ENCODE data around the gene MVK. TPM values are rescaled to one million over a fixed set of nuclear protein-coding genes. Genes with fewer than 3 reads are reported as not detected.
A peak's percentile ranks its signal among the peaks of the same experiment; 100 is the strongest.

The MVK gene
- 3.9 TPM for total RNA-seq

DNA sequence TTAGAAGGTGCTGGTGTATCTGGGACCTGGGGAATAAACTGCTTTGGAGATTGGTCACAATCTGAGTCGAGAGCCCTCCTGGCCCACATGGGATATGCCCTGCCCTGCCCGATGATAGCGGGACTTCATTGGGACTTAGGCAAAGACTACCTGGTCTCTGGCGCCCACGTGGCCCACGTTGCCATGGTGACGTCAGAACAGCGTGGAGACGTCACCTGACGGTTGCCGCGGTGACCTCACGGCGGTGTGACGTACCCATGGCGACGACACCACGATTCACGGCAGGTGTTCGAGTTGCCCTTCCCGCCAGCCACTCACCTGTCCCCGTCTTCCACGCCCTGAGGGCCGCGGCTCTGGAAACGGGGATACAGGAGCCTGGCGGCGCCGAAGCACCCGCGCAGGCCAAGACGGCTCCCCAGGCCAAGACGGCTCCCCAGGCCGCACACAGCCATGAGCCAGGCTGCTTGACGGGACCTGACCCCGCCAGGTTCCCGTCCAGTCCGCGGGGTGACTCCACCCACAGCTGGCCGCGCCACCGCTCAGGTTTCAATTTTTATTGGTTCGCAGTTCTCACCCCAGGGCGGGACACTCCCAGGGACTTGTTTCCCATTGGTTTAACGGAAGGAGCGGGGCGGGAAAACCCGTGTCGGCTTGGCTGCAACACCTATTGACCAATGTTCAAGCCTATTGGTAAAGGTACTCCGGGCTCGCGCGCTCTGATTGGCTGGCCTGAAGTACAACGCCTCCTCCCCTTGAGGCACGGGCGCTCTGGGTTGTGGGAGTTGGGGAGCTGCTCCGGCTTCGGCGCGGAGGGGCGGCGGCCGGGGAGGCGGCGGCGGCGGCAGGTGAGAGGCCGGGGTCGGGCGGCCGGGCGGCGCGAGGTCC lies at the start of gene MVK, which contains the start of gene MMAB:
MVK (plus strand) TSS at position 766 of the 885 bp plus-strand sequence. CDS start 1,029 bp downstream, outside the sequence.
MMAB (minus strand) TSS at position 476 of the 885 bp plus-strand sequence; CDS start at position 452, 24 bp downstream.
- no peaks in the 10 kb centered on the region for H3K27me3 ChIP-seq (ENCODE audit: insufficient read depth, low read length)
- peaks cover 21% of the 10 kb centered on the region for H3K4me1 ChIP-seq (ENCODE audit: insufficient read depth, low read length)
- H3K9me3 ChIP-seq (ENCODE audit: low read depth, low read length): no peaks in the 10 kb centered on the region
- peak within 1 kb of the TSS; percentile 65 for H3K4me3 ChIP-seq (ENCODE audit: low read length)

DNA sequence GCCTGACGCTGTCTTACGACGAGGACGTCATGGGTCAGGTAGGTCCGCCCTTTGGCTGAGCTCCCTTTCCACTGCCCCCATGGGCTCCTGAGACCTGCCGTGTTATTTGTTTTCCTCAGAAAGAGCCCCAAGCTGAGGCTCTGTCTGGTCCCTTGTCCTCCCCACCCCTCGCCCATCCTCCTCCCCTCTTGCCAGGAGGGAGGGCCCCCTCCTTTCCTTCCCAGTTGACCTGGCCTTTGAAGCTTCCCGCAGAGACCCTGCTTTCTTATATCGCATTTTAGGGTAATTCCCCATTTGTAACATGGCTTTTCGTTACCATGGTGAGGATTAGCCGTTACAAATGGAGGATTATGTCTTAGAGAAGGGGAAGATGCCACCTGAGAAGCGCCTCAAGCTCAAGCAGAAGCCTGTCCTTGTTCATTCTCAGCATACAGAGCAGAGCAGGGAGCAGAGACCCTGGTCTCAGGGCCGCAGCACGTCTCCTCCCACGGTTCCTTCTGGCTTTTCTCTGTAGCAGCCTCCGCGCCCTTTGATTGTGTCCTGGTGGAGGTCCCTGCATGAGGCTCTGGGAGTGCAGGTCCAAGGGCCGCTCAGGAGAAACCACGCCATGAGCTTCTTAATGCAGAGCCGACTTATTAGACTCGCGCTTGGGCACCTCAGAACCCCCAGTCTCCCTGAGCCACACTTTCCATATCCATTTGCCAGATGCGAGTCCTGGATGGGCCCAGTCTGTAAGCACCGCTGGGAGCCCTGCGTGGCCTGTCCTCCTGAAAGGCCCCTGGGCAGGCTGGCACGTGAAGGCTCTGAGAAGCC lies 48.9 kb upstream of the MVK start:
- Histone ChIP-seq H3K4me3 (ENCODE audit: low read length) (no peak overlapping the region), H3K9me3 (ENCODE audit: low read depth, low read length) (no peaks in the 10 kb centered on the region), H3K27me3 (ENCODE audit: insufficient read depth, low read length) (no peaks in the 10 kb centered on the region), H3K4me1 (ENCODE audit: insufficient read depth, low read length) (no peaks in the 10 kb centered on the region)

DNA sequence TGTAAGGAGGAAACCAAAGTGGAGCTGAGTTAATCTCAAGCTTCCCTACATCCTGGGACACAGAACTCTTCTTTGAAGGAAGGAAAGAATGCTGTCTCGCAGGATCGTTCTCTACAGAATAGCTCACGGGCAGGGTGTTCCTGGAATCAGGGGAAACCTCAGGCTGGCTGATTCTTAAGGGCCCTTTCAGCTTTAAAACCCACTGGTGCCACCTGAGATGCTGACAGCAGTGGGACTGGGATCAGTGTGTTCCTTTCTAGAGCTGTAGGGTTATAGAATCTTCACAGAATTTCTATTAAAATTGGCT lies 48.4 kb upstream of the MVK start:
- no peaks in the 10 kb centered on the region for H3K4me1 ChIP-seq (ENCODE audit: insufficient read depth, low read length)
- H3K9me3 ChIP-seq (ENCODE audit: low read depth, low read length): no peaks in the 10 kb centered on the region
- no peaks in the 10 kb centered on the region for H3K27me3 ChIP-seq (ENCODE audit: insufficient read depth, low read length)
- H3K4me3 ChIP-seq (ENCODE audit: low read length): no peak overlapping the region

DNA sequence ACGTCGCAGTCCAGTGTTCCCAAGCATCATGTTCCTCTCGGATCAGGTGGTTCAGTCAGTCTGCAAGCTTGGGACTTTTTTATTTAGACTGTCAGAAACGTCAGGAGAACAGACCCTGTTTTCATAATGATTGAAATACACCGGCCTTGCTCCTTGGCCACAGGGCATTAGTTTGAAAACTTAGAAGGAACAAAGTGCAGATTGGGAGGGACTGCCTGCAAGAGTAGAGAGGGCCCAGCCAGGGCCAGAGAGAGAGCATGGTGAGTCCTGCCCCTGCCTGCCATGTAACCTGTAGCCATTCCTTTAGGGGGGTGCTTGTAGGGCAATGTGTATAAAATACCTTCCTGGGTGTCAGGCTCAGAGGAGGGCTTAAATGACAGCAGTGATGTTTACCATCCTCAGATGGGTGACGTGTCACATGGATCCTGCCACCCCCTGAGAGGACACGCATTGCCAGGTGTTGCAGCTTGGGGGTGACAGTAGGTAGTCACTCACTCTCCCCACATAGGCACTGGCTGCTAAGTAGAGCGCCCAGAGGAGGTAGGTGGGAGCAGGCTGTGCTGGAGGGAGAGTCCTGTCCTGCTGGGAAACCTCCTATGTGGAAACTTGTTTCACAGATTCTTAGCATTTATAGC lies 46.0 kb upstream of the MVK start:
- H3K4me3 ChIP-seq (ENCODE audit: low read length): no peak overlapping the region
- H3K4me1 ChIP-seq (ENCODE audit: insufficient read depth, low read length): no peaks in the 10 kb centered on the region
- H3K9me3 ChIP-seq (ENCODE audit: low read depth, low read length): no peaks in the 10 kb centered on the region
- no peaks in the 10 kb centered on the region for H3K27me3 ChIP-seq (ENCODE audit: insufficient read depth, low read length)

DNA sequence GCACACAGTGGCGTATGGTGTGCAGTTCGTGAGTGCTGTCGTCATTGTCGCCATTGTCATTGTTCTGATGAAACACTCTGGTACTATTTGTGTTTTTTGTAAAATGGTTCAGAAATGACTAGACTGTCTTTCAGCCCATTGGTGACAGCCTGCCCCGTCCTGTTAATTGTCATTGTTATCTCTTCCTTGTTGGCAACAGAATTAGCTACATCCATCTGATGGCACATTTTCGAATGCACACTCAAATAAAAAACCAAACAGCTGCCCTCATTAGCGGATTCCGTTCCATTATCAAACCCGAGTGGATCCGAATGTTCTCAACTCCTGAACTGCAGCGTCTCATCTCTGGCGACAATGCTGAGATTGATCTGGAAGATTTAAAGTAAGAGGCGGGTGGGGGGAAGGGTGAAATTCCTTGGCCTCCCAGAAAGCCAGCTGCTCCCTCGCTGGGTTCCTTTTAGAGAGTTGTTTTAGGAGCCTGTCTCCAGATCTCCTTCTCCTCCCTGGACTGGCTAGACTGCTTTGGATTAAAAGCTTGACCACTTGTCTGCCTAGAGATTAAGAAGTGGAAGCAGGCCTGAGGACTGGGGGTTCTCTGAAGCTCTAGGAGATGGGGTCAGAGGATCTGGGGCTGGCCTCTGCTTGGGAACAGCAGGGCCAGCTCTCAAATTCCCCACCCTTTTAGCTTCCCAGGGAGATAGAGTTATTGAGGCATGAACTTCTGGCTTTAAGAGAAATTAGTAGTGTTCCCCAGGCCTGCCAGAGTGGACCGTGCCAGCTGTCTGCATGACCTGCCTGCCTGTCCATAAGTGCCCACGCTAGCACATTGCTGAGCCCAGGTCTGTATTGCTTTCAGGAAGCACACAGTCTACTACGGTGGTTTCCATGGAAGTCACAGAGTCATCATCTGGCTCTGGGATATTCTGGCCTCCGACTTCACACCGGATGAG lies 43.6 kb upstream of the MVK start:
- H3K9me3 ChIP-seq (ENCODE audit: low read depth, low read length): no peaks in the 10 kb centered on the region
- H3K4me1 ChIP-seq (ENCODE audit: insufficient read depth, low read length): no peaks in the 10 kb centered on the region
- no peaks in the 10 kb centered on the region for H3K27me3 ChIP-seq (ENCODE audit: insufficient read depth, low read length)
- no peak overlapping the region for H3K4me3 ChIP-seq (ENCODE audit: low read length)

DNA sequence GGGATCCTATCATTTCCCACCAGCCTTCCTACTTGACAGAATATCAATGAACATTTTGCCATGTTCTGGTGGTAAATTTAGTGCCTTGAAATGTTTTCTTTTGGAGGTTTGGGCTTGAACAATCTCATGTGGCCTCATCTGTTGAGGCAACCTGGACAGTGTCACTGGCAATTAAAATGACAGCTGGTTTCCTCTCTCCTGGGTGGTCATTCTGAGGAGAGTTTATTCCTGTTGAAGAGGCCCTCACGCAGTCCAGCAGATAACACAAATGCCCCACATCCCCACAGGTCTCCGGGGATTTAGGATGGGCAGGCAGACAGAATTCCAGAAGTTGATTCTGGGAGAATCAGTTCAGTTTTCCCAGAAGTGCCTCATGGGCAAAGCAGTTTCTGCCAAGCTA lies 42.2 kb upstream of the MVK start:
- H3K27me3 ChIP-seq (ENCODE audit: insufficient read depth, low read length): no peaks in the 10 kb centered on the region
- no peak overlapping the region for H3K4me3 ChIP-seq (ENCODE audit: low read length)
- no peaks in the 10 kb centered on the region for H3K4me1 ChIP-seq (ENCODE audit: insufficient read depth, low read length)
- H3K9me3 ChIP-seq (ENCODE audit: low read depth, low read length): no peaks in the 10 kb centered on the region

DNA sequence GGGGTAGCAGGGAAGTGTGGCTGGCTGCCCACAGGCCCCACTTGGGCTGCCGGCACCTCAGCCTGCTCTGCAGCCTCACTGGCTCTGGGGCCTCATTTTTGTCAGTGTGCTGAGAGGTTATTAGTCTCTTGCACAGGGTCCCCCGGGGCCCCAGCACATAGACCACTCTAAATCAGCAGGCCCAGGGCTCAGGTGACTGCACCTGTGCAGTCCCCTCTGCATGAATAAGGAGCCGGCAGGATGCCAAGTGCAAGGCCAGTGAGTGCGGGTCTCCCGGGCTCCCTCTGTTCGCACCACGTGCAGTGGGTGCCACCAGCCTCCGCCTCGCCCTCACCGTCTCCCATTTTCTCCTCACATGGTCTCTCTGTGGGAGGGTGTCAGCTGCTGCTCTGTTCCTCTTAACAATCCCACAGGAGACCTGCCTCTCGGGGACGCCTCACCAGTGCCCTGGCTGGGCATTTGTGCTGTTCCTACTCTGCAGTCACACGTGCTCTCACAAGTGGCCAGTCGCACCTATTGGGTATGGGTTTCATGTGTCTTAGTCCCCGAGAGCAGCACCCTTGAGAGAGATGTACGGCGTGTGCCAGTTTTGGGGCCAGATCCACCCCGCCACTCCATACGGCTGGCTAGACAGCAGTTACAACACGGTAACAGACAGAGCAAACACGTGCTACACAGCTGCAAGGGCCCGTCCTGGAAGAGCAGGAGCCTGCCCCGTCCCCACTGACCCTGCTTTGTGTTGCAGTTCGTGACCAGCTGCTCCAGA lies 40.7 kb upstream of the MVK start:
- H3K9me3 ChIP-seq (ENCODE audit: low read depth, low read length): no peaks in the 10 kb centered on the region
- H3K4me3 ChIP-seq (ENCODE audit: low read length): no peak overlapping the region
- H3K27me3 ChIP-seq (ENCODE audit: insufficient read depth, low read length): no peaks in the 10 kb centered on the region
- H3K4me1 ChIP-seq (ENCODE audit: insufficient read depth, low read length): no peaks in the 10 kb centered on the region

DNA sequence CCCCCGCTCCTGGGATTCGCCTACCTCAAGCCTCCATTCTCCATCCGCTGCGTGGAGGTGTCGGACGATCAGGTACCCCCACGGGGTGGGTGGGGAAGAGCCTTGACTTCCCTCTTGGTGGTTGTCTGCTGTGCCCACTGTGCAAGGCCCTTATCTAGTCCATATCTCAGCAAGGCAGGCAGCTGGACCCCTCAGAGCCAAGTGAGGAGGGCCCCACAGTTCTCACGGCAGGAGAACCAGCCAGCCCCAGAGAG lies 40.2 kb upstream of the MVK start:
- H3K9me3 ChIP-seq (ENCODE audit: low read depth, low read length): no peaks in the 10 kb centered on the region
- no peaks in the 10 kb centered on the region for H3K27me3 ChIP-seq (ENCODE audit: insufficient read depth, low read length)
- H3K4me1 ChIP-seq (ENCODE audit: insufficient read depth, low read length): no peaks in the 10 kb centered on the region
- no peak overlapping the region for H3K4me3 ChIP-seq (ENCODE audit: low read length)

DNA sequence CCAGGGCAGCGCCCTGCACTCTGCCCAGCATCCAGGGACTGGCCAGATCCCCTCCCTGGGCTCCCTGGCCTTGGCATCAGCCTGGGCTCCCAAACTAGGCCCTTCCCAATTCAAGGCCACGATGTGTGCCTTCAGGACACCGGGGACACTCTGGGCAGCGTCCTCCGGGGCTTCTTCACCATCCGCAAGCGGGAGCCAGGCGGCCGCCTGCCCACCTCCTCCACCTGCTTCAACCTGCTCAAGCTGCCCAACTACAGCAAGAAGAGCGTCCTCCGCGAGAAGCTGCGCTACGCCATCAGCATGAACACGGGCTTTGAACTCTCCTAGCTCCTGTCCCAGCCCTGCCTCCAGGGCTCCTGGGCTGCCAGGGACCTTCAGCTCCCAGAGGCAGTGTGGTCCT lies 39.1 kb upstream of the MVK start:
- H3K4me1 ChIP-seq (ENCODE audit: insufficient read depth, low read length): no peaks in the 10 kb centered on the region
- H3K27me3 ChIP-seq (ENCODE audit: insufficient read depth, low read length): no peaks in the 10 kb centered on the region
- no peak overlapping the region for H3K4me3 ChIP-seq (ENCODE audit: low read length)
- no peaks in the 10 kb centered on the region for H3K9me3 ChIP-seq (ENCODE audit: low read depth, low read length)

DNA sequence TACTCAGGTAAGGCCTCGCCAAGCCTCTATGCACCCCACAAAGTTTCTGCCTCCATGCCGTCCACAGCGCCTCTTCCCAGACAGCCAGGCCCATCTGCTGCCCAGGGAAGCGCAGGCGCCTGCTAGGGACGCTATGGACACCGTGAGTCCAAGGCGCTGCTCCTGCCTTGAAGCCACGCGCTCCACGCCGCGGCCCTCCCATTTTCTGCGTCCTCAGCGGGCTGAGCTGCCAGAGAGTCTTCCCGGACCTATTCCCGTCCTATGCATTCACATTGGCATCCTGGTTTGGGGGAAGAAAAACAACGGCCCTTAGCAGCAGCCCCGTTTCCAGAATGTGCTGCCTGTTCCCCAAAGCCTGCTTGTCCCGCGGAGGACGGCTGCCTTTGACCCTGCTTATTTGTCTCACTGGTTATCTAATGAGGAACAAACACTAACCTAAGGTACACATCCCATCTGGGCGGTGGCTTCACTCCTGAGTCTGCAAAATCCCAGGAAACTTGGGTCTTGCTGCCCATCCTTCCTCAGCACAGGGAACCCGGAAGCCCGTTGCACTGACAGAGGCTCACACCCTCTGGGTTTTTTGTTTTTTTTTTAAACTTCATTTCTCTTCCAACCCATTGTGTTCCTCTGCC lies 38.2 kb upstream of the MVK start:
- Histone ChIP-seq H3K9me3 (ENCODE audit: low read depth, low read length) (no peaks in the 10 kb centered on the region), H3K4me1 (ENCODE audit: insufficient read depth, low read length) (no peaks in the 10 kb centered on the region), H3K4me3 (ENCODE audit: low read length) (no peak overlapping the region), H3K27me3 (ENCODE audit: insufficient read depth, low read length) (no peaks in the 10 kb centered on the region)

DNA sequence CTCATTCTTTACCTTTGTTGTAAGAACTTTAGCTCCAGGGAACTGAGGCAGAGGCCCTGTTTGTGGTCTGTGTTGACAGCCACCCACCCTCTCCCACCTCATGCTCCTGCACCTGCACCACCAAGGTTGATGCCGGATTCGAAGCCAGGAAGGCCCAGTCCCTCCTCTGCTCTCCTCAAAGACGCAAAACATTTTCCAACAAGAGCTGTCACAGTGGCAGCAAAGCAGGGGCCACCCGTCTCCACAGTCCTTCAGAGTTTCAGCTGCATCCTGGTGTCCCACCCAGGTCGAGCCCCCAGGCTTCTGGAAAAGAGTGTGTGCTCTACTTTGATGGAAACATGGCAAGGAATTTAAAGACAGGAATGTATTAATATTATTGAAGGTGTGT lies 37.7 kb upstream of the MVK start:
- Histone ChIP-seq H3K4me1 (ENCODE audit: insufficient read depth, low read length) (no peaks in the 10 kb centered on the region), H3K27me3 (ENCODE audit: insufficient read depth, low read length) (no peaks in the 10 kb centered on the region), H3K9me3 (ENCODE audit: low read depth, low read length) (no peaks in the 10 kb centered on the region), H3K4me3 (ENCODE audit: low read length) (no peak overlapping the region)

DNA sequence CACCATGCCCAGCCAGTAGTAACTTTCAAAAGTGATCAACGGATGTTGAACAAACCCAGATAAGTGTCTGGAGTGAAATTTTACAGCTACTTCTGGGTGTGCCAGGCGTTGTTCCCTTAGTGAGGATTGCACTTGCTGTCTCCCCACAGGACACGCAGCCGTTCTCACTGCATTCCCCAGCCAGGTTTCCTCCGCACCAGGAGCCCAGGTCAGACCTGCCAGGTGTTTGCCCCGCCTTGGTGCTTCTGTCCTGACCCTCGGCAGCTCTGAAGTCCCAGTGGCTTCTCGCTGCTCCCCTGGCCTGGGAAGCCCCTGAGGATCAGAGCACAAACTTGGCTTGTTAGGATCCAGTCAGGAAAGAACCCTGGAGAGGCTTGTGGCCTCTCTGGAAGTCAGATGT lies 36.5 kb upstream of the MVK start:
- no peak overlapping the region for H3K4me3 ChIP-seq (ENCODE audit: low read length)
- no peaks in the 10 kb centered on the region for H3K4me1 ChIP-seq (ENCODE audit: insufficient read depth, low read length)

DNA sequence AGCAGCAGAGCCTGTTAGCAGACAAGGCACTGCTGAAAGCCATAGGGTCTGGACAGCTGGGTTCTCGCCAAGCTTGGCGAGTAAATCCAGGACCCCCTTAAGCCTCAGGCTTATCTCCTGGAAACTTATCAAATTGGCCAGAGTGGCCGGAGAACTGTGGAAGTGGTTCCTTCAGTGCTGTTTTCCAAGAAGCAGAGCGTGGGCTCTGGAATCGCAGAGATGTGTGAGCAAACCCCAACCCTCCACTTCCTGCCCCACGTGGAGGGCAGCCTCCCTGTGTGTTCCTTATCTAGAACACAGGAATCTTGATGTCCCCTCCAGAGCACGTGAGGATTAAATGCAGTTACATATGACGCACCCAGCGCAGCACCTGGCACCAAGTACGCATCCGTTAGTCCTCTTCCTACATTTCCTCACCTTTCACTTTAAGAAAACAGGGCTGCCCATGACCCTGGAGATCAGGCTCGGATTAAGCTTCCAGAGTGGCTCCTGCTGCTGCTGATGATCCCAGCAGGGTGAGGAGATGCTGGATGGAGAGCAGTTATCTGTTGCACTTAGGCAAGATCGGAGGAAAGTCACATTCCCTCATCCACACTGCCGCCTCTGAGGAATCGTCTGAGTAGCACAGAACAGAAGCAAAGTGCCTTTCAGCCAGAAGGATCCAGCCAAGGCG lies 35.3 kb upstream of the MVK start:
- no peaks in the 10 kb centered on the region for H3K9me3 ChIP-seq (ENCODE audit: low read depth, low read length)
- no peak overlapping the region for H3K4me3 ChIP-seq (ENCODE audit: low read length)
- H3K4me1 ChIP-seq (ENCODE audit: insufficient read depth, low read length): no peaks in the 10 kb centered on the region
- H3K27me3 ChIP-seq (ENCODE audit: insufficient read depth, low read length): no peaks in the 10 kb centered on the region

More for the DNA sequence above, 36.5 kb upstream of the MVK start:
- Histone ChIP-seq H3K9me3 (ENCODE audit: low read depth, low read length) (no peaks in the 10 kb centered on the region), H3K27me3 (ENCODE audit: insufficient read depth, low read length) (no peaks in the 10 kb centered on the region)
